ENCODE data around the gene KLK8.

The KLK8 gene

GRCh38 chr19:50967929-50968715, 33.3 kb downstream of the KLK8 start:
- H3K36me3 ChIP-seq = no peaks in the 10 kb centered on the region
- no peaks in the 10 kb centered on the region for H3K9me3 ChIP-seq (ENCODE audit: severe bottlenecking)
- H3K27ac ChIP-seq = no peak overlapping the region
- H3K4me3 ChIP-seq (ENCODE audit: low read depth, low read length) = no peak overlapping the region
- TF ChIP-seq CTCF (IDR thresholded peaks at IDR 0.05; ENCODE audit: low read depth, low read length) = no peak
- no peak for DNase-seq
- peaks cover 84% of the 10 kb centered on the region for H3K27me3 ChIP-seq (ENCODE audit: insufficient read depth, low read depth, severe bottlenecking)

DNA sequence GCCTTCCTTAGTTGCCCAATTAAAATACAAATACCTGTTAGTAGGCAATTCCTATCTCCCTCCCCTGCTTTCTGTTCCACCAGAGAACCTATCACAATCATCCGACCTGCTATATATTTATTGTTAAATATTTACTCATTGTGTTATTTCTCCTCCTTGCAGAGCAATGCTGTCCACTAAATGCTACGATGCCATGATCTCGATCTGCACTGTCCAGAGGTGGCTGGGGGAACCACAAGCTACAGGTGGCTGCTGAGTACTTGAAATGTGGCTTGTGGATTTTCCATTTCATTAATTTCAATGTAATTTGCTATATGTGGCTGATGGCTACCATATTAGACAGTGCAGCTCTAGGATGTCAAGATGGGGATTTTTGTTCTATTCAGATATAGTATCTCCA, 37.1 kb downstream of the KLK8 start:
- no peak for TF ChIP-seq CTCF (IDR thresholded peaks at IDR 0.05; ENCODE audit: low read depth, low read length)
- H3K4me3 ChIP-seq (ENCODE audit: low read depth, low read length) = no peak overlapping the region
- H3K27ac ChIP-seq = no peak overlapping the region
- DNase-seq = no peak
- no peaks in the 10 kb centered on the region for H3K9me3 ChIP-seq (ENCODE audit: severe bottlenecking)
- no peaks in the 10 kb centered on the region for H3K36me3 ChIP-seq
- H3K27me3 ChIP-seq (ENCODE audit: insufficient read depth, low read depth, severe bottlenecking) = peaks cover 66% of the 10 kb centered on the region

- H3K27ac ChIP-seq = no peak overlapping the region
- H3K27me3 ChIP-seq (ENCODE audit: insufficient read depth, low read depth, severe bottlenecking) = peaks cover 69% of the 10 kb centered on the region
- no peak for DNase-seq
- TF ChIP-seq CTCF (IDR thresholded peaks at IDR 0.05; ENCODE audit: low read depth, low read length) = no peak
- H3K36me3 ChIP-seq = no peaks in the 10 kb centered on the region
- H3K9me3 ChIP-seq (ENCODE audit: severe bottlenecking) = no peaks in the 10 kb centered on the region
- H3K4me3 ChIP-seq (ENCODE audit: low read depth, low read length) = no peak overlapping the region
Observed at GRCh38 chr19:50963381-50963780, 38.0 kb downstream of the KLK8 start.

DNA sequence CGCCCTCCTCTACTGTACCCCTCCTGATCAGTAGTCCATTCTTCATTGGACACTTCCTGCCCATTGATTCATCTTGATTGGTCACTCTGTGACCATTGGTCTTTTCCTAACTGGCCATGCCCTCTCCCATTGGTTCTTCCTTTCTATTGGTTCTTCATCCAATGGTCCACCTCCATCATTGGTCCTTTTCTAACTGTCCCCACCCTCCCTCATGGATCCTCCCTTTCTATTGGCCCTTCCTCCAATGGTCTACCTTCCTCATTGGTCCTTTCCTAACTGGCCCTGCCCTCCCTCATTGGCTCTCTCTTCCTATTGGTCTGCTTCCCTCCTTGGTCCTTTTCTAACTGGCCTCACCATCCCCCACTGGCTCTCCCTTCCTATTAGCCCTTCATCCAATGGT, 39.2 kb downstream of the KLK8 start:
- no peak for TF ChIP-seq CTCF (IDR thresholded peaks at IDR 0.05; ENCODE audit: low read depth, low read length)
- Histone ChIP-seq H3K27me3 (ENCODE audit: insufficient read depth, low read depth, severe bottlenecking) (peaks cover 71% of the 10 kb centered on the region), H3K4me3 (ENCODE audit: low read depth, low read length) (no peak overlapping the region), H3K9me3 (ENCODE audit: severe bottlenecking) (no peaks in the 10 kb centered on the region), H3K27ac (no peak overlapping the region), H3K36me3 (no peaks in the 10 kb centered on the region)
- DNase-seq = no peak

GRCh38 chr19:50959731-50960500, 41.5 kb downstream of the KLK8 start:
- H3K27ac ChIP-seq = no peak overlapping the region
- H3K27me3 ChIP-seq (ENCODE audit: insufficient read depth, low read depth, severe bottlenecking) = peaks cover 69% of the 10 kb centered on the region
- no peaks in the 10 kb centered on the region for H3K9me3 ChIP-seq (ENCODE audit: severe bottlenecking)
- H3K36me3 ChIP-seq = no peaks in the 10 kb centered on the region
- no peak overlapping the region for H3K4me3 ChIP-seq (ENCODE audit: low read depth, low read length)
- DNase-seq = no peak
- no peak for TF ChIP-seq CTCF (IDR thresholded peaks at IDR 0.05; ENCODE audit: low read depth, low read length)
